Endothelial cell of umbilical vein (primary cell): ENCODE data around the gene EMP2.
"Not testable (repeated sequence)": the region's sequence is repeated elsewhere in the genome, so short reads cannot be mapped to it uniquely, and the experiment has no call there.

Source experiments
- CTCF ChIP-seq, 2 donors: IDR thresholded peaks; 1 replicate in 1 of 2; 2 replicates in 1 of 2; pipeline ENCODE4 v1.5.1; 2011; ENCODE audit warnings: low read length in 2 of 2, mild to moderate bottlenecking in 2 of 2, moderate library complexity in 2 of 2, control low read depth in 1 of 2, inconsistent platforms in 1 of 2, low read depth in 1 of 2; ENCODE audit not compliant: insufficient read depth in 1 of 2; ENCODE audit errors: extremely low read depth in 1 of 2
- EZH2 ChIP-seq: IDR thresholded peaks from 2 replicates; pipeline ENCODE4 v1.6.1; 2012; ENCODE audit warnings: borderline replicate concordance, low read depth, mild to moderate bottlenecking, moderate library complexity, low read length, inconsistent platforms; ENCODE audit not compliant: severe bottlenecking
- JUN ChIP-seq: IDR thresholded peaks from 2 replicates; pipeline ENCODE4 v1.6.1; 2011; ENCODE audit warnings: borderline replicate concordance, low read depth; ENCODE audit not compliant: insufficient read length, insufficient read depth
- MAX ChIP-seq: IDR thresholded peaks from 2 replicates; pipeline ENCODE4 v1.6.1; 2011; ENCODE audit not compliant: insufficient read depth, insufficient read length
- MYC ChIP-seq: IDR thresholded peaks from one replicate; pipeline ENCODE4 v1.6.1; 2011; ENCODE audit warnings: mild to moderate bottlenecking, low read depth, low read length
- POLR2A ChIP-seq: IDR thresholded peaks from 2 replicates; pipeline ENCODE4 v1.6.1; 2012; ENCODE audit warnings: low read depth, mild to moderate bottlenecking, control low read depth, low read length
- POLR2AphosphoS5 ChIP-seq: IDR thresholded peaks from 2 replicates; pipeline ENCODE4 v1.6.1; 2012; ENCODE audit warnings: low read depth, mild to moderate bottlenecking, control low read depth, low read length, moderate library complexity; ENCODE audit not compliant: insufficient read depth

- not testable (repeated sequence) for TF ChIP-seq CTCF (IDR thresholded peaks at IDR 0.05; ENCODE audit: extremely low read depth in 1 of 2, insufficient read depth in 1 of 2, low read depth in 1 of 2, low read length in 2 of 2); MAX; POLR2A; MYC; POLR2AphosphoS5; EZH2; JUN
Measured at GRCh38 chr16:10621216-10621949, 41.0 kb upstream of the EMP2 start.
